HG03039 (cell line): Measurements from ENCODE around the gene CD109.
"Not testable (repeated sequence)": the region's sequence is repeated elsewhere in the genome, so short reads cannot be mapped to it uniquely, and the experiment has no call there.

Source experiments
- ATAC-seq: cut with Tn5 transposase; IDR thresholded peaks from one replicate; pipeline ENCODE4 v1.9.1; 2021; ENCODE audit warnings: mild to moderate bottlenecking, moderate library complexity; ENCODE audit not compliant: unreplicated experiment

CD109 gene

GRCh38 chr6:73782911-73783310 lies 86.9 kb downstream of the CD109 start:
- ATAC-seq, result no peak

GRCh38 chr6:73784726-73785505 lies 88.9 kb downstream of the CD109 start:
- no peak for ATAC-seq

GRCh38 chr6:73790574-73790973 lies 94.6 kb downstream of the CD109 start:
- ATAC-seq, result no peak

- ATAC-seq, result no peak
These were observed 95.3 kb downstream of the CD109 start for GRCh38 chr6:73791336-73791735.

GRCh38 chr6:73792738-73793137 lies 96.7 kb downstream of the CD109 start:
- ATAC-seq, result no peak

- ATAC-seq, result no peak
These were observed 100.9 kb downstream of the CD109 start for GRCh38 chr6:73796881-73797280.

- no peak for ATAC-seq
These were observed 101.9 kb downstream of the CD109 start for GRCh38 chr6:73797861-73798260.

GRCh38 chr6:73798592-73798991 lies 102.6 kb downstream of the CD109 start:
- ATAC-seq, result peak; percentile 87

- ATAC-seq, result no peak
These were observed 105.0 kb downstream of the CD109 start for GRCh38 chr6:73800997-73801396.

- no peak for ATAC-seq
These were observed 105.8 kb downstream of the CD109 start for GRCh38 chr6:73801652-73802268.

- ATAC-seq, result no peak
These were observed 106.4 kb downstream of the CD109 start for GRCh38 chr6:73802366-73802765.

GRCh38 chr6:73803562-73804241 lies 107.7 kb downstream of the CD109 start:
- no peak for ATAC-seq

GRCh38 chr6:73805221-73805620 lies 109.2 kb downstream of the CD109 start:
- not testable (repeated sequence) for ATAC-seq

- ATAC-seq, result not testable (repeated sequence)
These were observed 110.0 kb downstream of the CD109 start for GRCh38 chr6:73805982-73806381.

GRCh38 chr6:73811706-73812105 lies 115.7 kb downstream of the CD109 start:
- no peak for ATAC-seq

- no peak for ATAC-seq
These were observed 121.2 kb downstream of the CD109 start for GRCh38 chr6:73817253-73817652.

- ATAC-seq, result no peak
These were observed 127.2 kb downstream of the CD109 start for GRCh38 chr6:73823046-73823735.

- no peak for ATAC-seq
These were observed 127.8 kb downstream of the CD109 start for GRCh38 chr6:73823832-73824231.

GRCh38 chr6:73826571-73826970 lies 130.6 kb downstream of the CD109 start:
- ATAC-seq, result no peak

GRCh38 chr6:73830119-73830518 lies 134.1 kb downstream of the CD109 start:
- no peak for ATAC-seq

GRCh38 chr6:73832313-73832712 lies 136.3 kb downstream of the CD109 start:
- ATAC-seq, result no peak
